Ectodermal cell (in vitro differentiated cells): ENCODE data around the gene DOCK8.

Experiments used
- H3K27ac ChIP-seq: 2 replicates; pipeline ENCODE4 v1.7.0; 2013; ENCODE audit warnings: mild to moderate bottlenecking, low read depth, low read length; ENCODE audit not compliant: insufficient read depth, poor library complexity, severe bottlenecking
- H3K27me3 ChIP-seq: 2 replicates; pipeline ENCODE4 v1.7.0; 2013; ENCODE audit warnings: mild to moderate bottlenecking, low read length; ENCODE audit not compliant: insufficient read depth, control insufficient read depth, poor library complexity, severe bottlenecking
- H3K36me3 ChIP-seq: one replicate; pipeline ENCODE4 v1.7.0; 2013; ENCODE audit warnings: low read length; ENCODE audit not compliant: control insufficient read depth, insufficient read depth
- H3K4me1 ChIP-seq: one replicate; pipeline ENCODE4 v1.7.0; 2013; ENCODE audit warnings: low read length; ENCODE audit not compliant: control insufficient read depth, insufficient read depth
- H3K4me3 ChIP-seq: 2 replicates; pipeline ENCODE4 v1.7.0; 2013; ENCODE audit warnings: low read depth, low read length, control low read depth; ENCODE audit not compliant: insufficient read depth
- H3K9me3 ChIP-seq: 2 replicates; pipeline ENCODE4 v1.7.0; 2013; ENCODE audit warnings: mild to moderate bottlenecking, low read length, moderate library complexity; ENCODE audit not compliant: control insufficient read depth
- WGBS, 2 experiments: methylation state at CpG; one replicate each; pipeline ENCODE4 v1.1.7; 2013; ENCODE audit warnings: missing lambda C conversion rate in 2 of 2; 5-methylcytosine and 5-hydroxymethylcytosine counted together

The DOCK8 gene

DNA sequence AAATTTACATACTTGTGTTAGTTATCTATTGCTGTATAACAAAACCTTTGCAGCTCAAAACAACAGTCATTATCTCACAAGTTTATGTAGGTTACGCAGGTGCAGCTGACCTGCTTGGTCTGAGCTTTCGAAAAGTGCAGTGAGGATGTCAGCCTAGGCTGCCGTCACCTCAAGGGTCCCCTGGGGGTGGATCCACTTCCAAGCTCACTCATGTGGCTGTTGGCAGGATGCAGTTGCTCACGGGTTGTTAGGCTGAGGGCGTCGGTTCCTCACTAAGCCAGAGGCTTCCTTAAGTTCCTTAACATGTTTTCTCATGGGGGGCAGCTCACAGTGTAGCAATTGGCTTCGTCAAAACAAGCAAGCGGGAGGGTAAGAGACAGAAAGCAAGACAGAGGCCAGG lies 139.8 kb downstream of the DOCK8 start:
- Histone ChIP-seq H3K27ac (no peak overlapping the region), H3K27me3 (no peaks in the 10 kb centered on the region), H3K36me3 (no peaks in the 10 kb centered on the region), H3K4me3 (no peak overlapping the region), H3K9me3 (no peaks in the 10 kb centered on the region), H3K4me1 (no peaks in the 10 kb centered on the region)
- WGBS, 2 experiments, result 72 to 78% methylated on average over 8 of the region's 8 CpGs

DNA sequence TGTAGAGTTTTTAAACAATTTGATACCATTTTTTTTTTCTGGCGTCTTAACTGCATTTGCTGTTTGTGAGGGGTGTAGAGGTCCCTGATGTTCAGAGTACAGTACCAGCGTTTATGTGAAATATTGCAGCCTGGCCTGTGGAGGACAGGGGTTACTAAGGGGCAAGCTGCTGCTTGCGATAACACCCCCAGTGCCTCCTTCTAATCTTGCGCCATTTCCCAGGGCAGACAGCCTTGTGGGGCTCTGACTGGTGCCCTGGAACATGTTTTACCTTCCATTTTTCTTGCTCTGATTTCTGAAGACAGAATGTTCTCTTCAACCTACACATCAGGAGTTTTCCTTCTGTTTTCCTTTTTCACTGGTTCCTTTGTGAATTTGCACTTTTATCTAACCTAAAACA lies 142.9 kb downstream of the DOCK8 start:
- Histone ChIP-seq H3K36me3 (no peaks in the 10 kb centered on the region), H3K27ac (no peak overlapping the region), H3K4me1 (no peaks in the 10 kb centered on the region), H3K27me3 (no peaks in the 10 kb centered on the region), H3K9me3 (no peaks in the 10 kb centered on the region), H3K4me3 (no peak overlapping the region)
- WGBS, 2 experiments, result 94 to 97% methylated on average over 4 of the region's 4 CpGs

DNA sequence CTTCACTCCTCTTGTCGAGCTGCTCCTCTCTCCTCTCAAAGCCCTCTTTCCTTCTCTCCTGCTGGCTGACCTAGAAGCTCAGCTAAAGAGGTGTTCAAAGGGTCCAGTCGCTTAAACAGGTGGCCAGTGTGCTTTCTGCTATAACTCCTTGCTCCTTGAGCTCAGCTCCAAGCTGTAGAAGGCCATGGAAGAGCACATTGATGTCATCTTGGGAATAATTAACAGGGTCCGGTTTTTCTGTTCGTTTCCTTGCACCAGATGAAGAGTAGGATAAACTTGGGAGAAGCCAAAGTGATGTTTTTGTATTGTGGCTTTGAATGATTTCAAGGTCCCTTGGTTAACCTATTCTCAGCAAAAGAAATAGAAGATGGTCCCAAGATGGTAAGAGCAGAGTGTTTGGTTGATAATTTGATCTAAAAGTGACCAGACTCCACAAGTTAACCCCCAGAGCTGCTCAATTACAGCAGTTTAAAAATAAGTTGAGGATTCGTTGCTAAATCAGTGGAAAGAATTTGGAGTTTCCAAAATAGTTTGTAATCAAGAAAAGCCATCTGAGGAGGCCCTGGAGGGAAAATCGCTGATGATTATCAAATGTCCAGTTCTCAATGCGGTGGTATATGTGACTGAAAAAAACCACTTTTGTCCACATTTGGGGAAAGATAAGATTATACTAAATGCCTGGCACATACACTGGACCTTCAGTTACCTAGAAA lies 148.1 kb downstream of the DOCK8 start:
- 91 to 92% methylated on average over 7 of the region's 7 CpGs for WGBS, 2 experiments
- H3K4me1 ChIP-seq, result no peaks in the 10 kb centered on the region
- H3K36me3 ChIP-seq, result no peaks in the 10 kb centered on the region
- H3K27me3 ChIP-seq, result no peaks in the 10 kb centered on the region
- H3K27ac ChIP-seq, result no peak overlapping the region
- no peaks in the 10 kb centered on the region for H3K9me3 ChIP-seq
- no peak overlapping the region for H3K4me3 ChIP-seq

DNA sequence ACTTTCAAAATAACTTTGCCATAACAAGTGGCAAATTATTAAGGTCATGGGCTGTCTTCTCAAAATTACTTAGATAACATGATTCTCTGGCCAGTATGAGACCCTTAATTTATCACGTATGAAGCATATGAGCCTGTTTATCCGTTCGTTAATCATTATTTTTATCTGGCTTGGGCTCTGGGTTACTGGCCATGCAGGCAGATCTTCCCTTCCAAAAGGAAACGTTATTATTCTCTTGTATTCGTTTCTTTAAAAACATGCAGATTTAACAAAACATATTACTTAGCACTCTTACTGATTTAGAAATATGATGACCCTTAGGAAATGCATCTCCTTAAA lies 148.6 kb downstream of the DOCK8 start:
- 86 to 87% methylated on average over 5 of the region's 5 CpGs for WGBS, 2 experiments
- Histone ChIP-seq H3K9me3 (no peaks in the 10 kb centered on the region), H3K36me3 (no peaks in the 10 kb centered on the region)

GRCh38 chr9:365436-365835 lies 150.8 kb downstream of the DOCK8 start:
- WGBS, 2 experiments, result 89 to 96% methylated on average over 2 of the region's 2 CpGs
- no peak overlapping the region for H3K27ac ChIP-seq
- no peaks in the 10 kb centered on the region for H3K36me3 ChIP-seq
- H3K9me3 ChIP-seq, result no peaks in the 10 kb centered on the region
- H3K27me3 ChIP-seq, result no peaks in the 10 kb centered on the region
- no peaks in the 10 kb centered on the region for H3K4me1 ChIP-seq
- no peak overlapping the region for H3K4me3 ChIP-seq

More for the DNA sequence above, 148.6 kb downstream of the DOCK8 start:
- no peak overlapping the region for H3K27ac ChIP-seq
- no peak overlapping the region for H3K4me3 ChIP-seq
- H3K27me3 ChIP-seq, result no peaks in the 10 kb centered on the region
- H3K4me1 ChIP-seq, result no peaks in the 10 kb centered on the region

GRCh38 chr9:366620-367019 lies 152.0 kb downstream of the DOCK8 start:
- no peak overlapping the region for H3K27ac ChIP-seq
- H3K4me3 ChIP-seq, result no peak overlapping the region
- H3K27me3 ChIP-seq, result no peaks in the 10 kb centered on the region
- no peaks in the 10 kb centered on the region for H3K36me3 ChIP-seq
- H3K9me3 ChIP-seq, result no peaks in the 10 kb centered on the region
- 70 to 72% methylated on average over 2 to 3 of the region's 3 CpGs for WGBS, 2 experiments
- no peaks in the 10 kb centered on the region for H3K4me1 ChIP-seq

- no peak overlapping the region for H3K4me3 ChIP-seq
- no peaks in the 10 kb centered on the region for H3K4me1 ChIP-seq
- 69 to 73% methylated on average over 3 of the region's 3 CpGs for WGBS, 2 experiments
- no peaks in the 10 kb centered on the region for H3K27me3 ChIP-seq
- H3K36me3 ChIP-seq, result no peaks in the 10 kb centered on the region
- no peak overlapping the region for H3K27ac ChIP-seq
- H3K9me3 ChIP-seq, result no peaks in the 10 kb centered on the region
These were observed 155.4 kb downstream of the DOCK8 start for GRCh38 chr9:370086-370485.

DNA sequence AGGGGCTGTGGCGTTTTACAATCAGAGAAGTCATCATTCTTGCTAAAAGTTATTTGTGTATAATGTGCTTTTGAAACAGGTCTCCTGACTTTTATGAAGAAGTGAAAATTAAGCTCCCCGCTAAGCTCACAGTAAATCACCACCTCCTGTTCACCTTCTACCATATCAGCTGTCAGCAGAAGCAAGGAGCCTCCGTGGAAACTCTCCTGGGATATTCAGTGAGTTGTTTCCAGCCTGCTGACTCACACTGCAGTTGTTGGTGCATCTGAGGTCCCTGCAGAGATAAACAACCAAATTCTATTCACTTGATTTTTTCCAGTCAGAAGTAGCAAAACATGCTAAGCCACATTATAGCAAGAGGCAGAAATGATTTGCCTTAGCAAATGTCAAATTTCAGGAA lies 156.7 kb downstream of the DOCK8 start:
- Histone ChIP-seq H3K36me3 (no peaks in the 10 kb centered on the region), H3K27me3 (no peaks in the 10 kb centered on the region), H3K9me3 (no peaks in the 10 kb centered on the region), H3K4me3 (no peak overlapping the region), H3K27ac (no peak overlapping the region), H3K4me1 (no peaks in the 10 kb centered on the region)
- WGBS, 2 experiments, result 43 to 56% methylated on average over 3 of the region's 3 CpGs

DNA sequence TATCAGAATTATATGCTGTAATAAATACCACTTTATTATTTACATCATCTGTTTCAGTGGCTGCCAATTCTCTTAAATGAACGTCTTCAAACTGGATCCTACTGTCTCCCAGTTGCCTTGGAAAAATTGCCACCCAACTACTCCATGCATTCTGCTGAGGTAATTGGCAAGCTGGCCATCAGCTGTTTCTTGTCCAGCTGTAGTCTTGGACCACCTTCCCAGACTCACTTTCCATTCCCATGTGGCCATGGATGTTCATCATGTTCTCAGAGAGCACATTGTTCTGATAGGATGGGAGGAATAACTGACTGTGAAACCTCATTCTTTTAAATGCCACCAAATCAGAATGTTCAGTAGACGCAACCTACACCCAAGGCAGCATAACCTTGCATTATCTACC lies 157.5 kb downstream of the DOCK8 start:
- H3K27me3 ChIP-seq, result no peaks in the 10 kb centered on the region
- H3K27ac ChIP-seq, result no peak overlapping the region
- no peaks in the 10 kb centered on the region for H3K36me3 ChIP-seq
- H3K4me1 ChIP-seq, result no peaks in the 10 kb centered on the region
- WGBS, 2 experiments, result 95 to 97% methylated on average over 2 of the region's 2 CpGs
- H3K4me3 ChIP-seq, result no peak overlapping the region
- H3K9me3 ChIP-seq, result no peaks in the 10 kb centered on the region

GRCh38 chr9:373759-374206 lies 159.1 kb downstream of the DOCK8 start:
- Histone ChIP-seq H3K36me3 (no peaks in the 10 kb centered on the region), H3K27me3 (no peaks in the 10 kb centered on the region), H3K4me1 (no peaks in the 10 kb centered on the region), H3K4me3 (no peak overlapping the region), H3K9me3 (no peaks in the 10 kb centered on the region), H3K27ac (no peak overlapping the region)
- 85 to 96% methylated on average over 3 of the region's 3 CpGs for WGBS, 2 experiments

- Histone ChIP-seq H3K27ac (no peak overlapping the region), H3K9me3 (no peaks in the 10 kb centered on the region), H3K4me1 (no peaks in the 10 kb centered on the region), H3K27me3 (no peaks in the 10 kb centered on the region), H3K36me3 (no peaks in the 10 kb centered on the region), H3K4me3 (no peak overlapping the region)
- WGBS, 2 experiments, result 93 to 98% methylated on average over 2 of the region's 2 CpGs
These were observed 160.1 kb downstream of the DOCK8 start for GRCh38 chr9:374736-375135.
